ENCODE measurements around the gene DQX1.

DQX1 gene

GRCh38 chr2:74530239-74531187 is 4.5 kb upstream of the DQX1 start:
- DNase-seq (ENCODE audit: low read depth in 2 of 2), result peak in 1 of 2 donors; percentile 20

GRCh38 chr2:74529357-74530238 is 3.6 kb upstream of the DQX1 start, which contains the start of the genes AUP1 and HTRA2:
AUP1 (minus strand) TSS chr2:74529706; CDS start chr2:74529629, 77 bp downstream.
HTRA2 (plus strand) TSS chr2:74529933; CDS start chr2:74530007, 74 bp downstream.
- peak; percentile 65 to 78 for DNase-seq (ENCODE audit: low read depth in 2 of 2)

GRCh38 chr2:74528600-74529356 is 2.7 kb upstream of the DQX1 start:
- DNase-seq (ENCODE audit: low read depth in 2 of 2), result no peak

- no peak for DNase-seq (ENCODE audit: low read depth in 2 of 2)
Observed at GRCh38 chr2:74527741-74528140, 1.7 kb upstream of the DQX1 start.

GRCh38 chr2:74526649-74527230 is 709 bp upstream of the DQX1 start:
- no peak for DNase-seq (ENCODE audit: low read depth in 2 of 2)

- no peak for DNase-seq (ENCODE audit: low read depth in 2 of 2)
Observed at GRCh38 chr2:74524955-74525716, 895 bp downstream of the DQX1 start.

- no peak for DNase-seq (ENCODE audit: low read depth in 2 of 2)
Observed at GRCh38 chr2:74524005-74524404, 2.0 kb downstream of the DQX1 start.

- DNase-seq (ENCODE audit: low read depth in 2 of 2), result no peak
Observed at GRCh38 chr2:74522516-74522915, 3.5 kb downstream of the DQX1 start.

- no peak for DNase-seq (ENCODE audit: low read depth in 2 of 2)
Observed at GRCh38 chr2:74516650-74517049, 9.4 kb downstream of the DQX1 start.

GRCh38 chr2:74515981-74516633 is 9.9 kb downstream of the DQX1 start:
- DNase-seq (ENCODE audit: low read depth in 2 of 2), result peak; percentile 47 to 55

- no peak for DNase-seq (ENCODE audit: low read depth in 2 of 2)
Observed at GRCh38 chr2:74515271-74515980, 10.6 kb downstream of the DQX1 start.

GRCh38 chr2:74514368-74515270 is 11.4 kb downstream of the DQX1 start, which contains the start of gene TLX2:
TLX2 (plus strand) TSS chr2:74514450; CDS start chr2:74514807, 357 bp downstream.
- no peak for DNase-seq (ENCODE audit: low read depth in 2 of 2)

GRCh38 chr2:74513605-74514367 is 12.2 kb downstream of the DQX1 start:
- DNase-seq (ENCODE audit: low read depth in 2 of 2), result no peak

GRCh38 chr2:74512744-74513604 is 13.1 kb downstream of the DQX1 start:
- no peak for DNase-seq (ENCODE audit: low read depth in 2 of 2)

GRCh38 chr2:74511104-74511989 is 14.7 kb downstream of the DQX1 start:
- DNase-seq (ENCODE audit: low read depth in 2 of 2), result no peak
